ENCODE data around the gene ZBTB39.
"Not testable (repeated sequence)": the region's sequence is repeated elsewhere in the genome, so short reads cannot be mapped to it uniquely, and the experiment has no call there.

ZBTB39 gene

GRCh38 chr12:57005980-57006808 is at the start of gene ZBTB39:
Gene ZBTB39 (minus strand): TSS chr12:57006546. CDS start chr12:57004917, 1,629 bp downstream.
- DNase-seq (ENCODE audit: extremely low read depth, insufficient read length): peak; percentile 77
- TF ChIP-seq CTCF (IDR thresholded peaks at IDR 0.05; ENCODE audit: insufficient read depth, low read length, poor library complexity, severe bottlenecking): peak; percentile 63
- H3K36me3 ChIP-seq (ENCODE audit: control insufficient read depth, insufficient read depth, low read length): peaks cover 12% of the 10 kb centered on the region
- peak within 1 kb of the TSS; percentile 80 for H3K4me3 ChIP-seq (replicated peaks; ENCODE audit: low read depth, low read length)
- H3K27me3 ChIP-seq (replicated peaks; ENCODE audit: control insufficient read depth, insufficient read depth, low read length): no peaks in the 10 kb centered on the region

GRCh38 chr12:57055824-57056223 is 49.5 kb upstream of the ZBTB39 start:
- H3K4me3 ChIP-seq (replicated peaks; ENCODE audit: low read depth, low read length): no peak overlapping the region
- no peak for DNase-seq (ENCODE audit: extremely low read depth, insufficient read length)
- peaks cover 16% of the 10 kb centered on the region for H3K36me3 ChIP-seq (ENCODE audit: control insufficient read depth, insufficient read depth, low read length)
- TF ChIP-seq CTCF (IDR thresholded peaks at IDR 0.05; ENCODE audit: insufficient read depth, low read length, poor library complexity, severe bottlenecking): no peak
- no peaks in the 10 kb centered on the region for H3K27me3 ChIP-seq (replicated peaks; ENCODE audit: control insufficient read depth, insufficient read depth, low read length)

- not testable (repeated sequence) for H3K36me3 ChIP-seq (ENCODE audit: control insufficient read depth, insufficient read depth, low read length); DNase-seq (ENCODE audit: extremely low read depth, insufficient read length); H3K27me3 ChIP-seq (replicated peaks; ENCODE audit: control insufficient read depth, insufficient read depth, low read length); H3K4me3 ChIP-seq (replicated peaks; ENCODE audit: low read depth, low read length)
Measured at GRCh38 chr12:57053901-57054300, 47.6 kb upstream of the ZBTB39 start.

- H3K4me3 ChIP-seq (replicated peaks; ENCODE audit: low read depth, low read length); H3K27me3 ChIP-seq (replicated peaks; ENCODE audit: control insufficient read depth, insufficient read depth, low read length); H3K36me3 ChIP-seq (ENCODE audit: control insufficient read depth, insufficient read depth, low read length); DNase-seq (ENCODE audit: extremely low read depth, insufficient read length): not testable (repeated sequence)
Measured at GRCh38 chr12:57053146-57053545, 46.8 kb upstream of the ZBTB39 start.

GRCh38 chr12:57051011-57051410 is 44.7 kb upstream of the ZBTB39 start:
- no peaks in the 10 kb centered on the region for H3K36me3 ChIP-seq (ENCODE audit: control insufficient read depth, insufficient read depth, low read length)
- no peak for DNase-seq (ENCODE audit: extremely low read depth, insufficient read length)
- no peaks in the 10 kb centered on the region for H3K27me3 ChIP-seq (replicated peaks; ENCODE audit: control insufficient read depth, insufficient read depth, low read length)
- TF ChIP-seq CTCF (IDR thresholded peaks at IDR 0.05; ENCODE audit: insufficient read depth, low read length, poor library complexity, severe bottlenecking): no peak
- no peak overlapping the region for H3K4me3 ChIP-seq (replicated peaks; ENCODE audit: low read depth, low read length)

GRCh38 chr12:57049890-57050289 is 43.5 kb upstream of the ZBTB39 start, which contains the start of gene MYO1A:
Gene MYO1A (minus strand): TSS chr12:57050129. CDS start chr12:57048323, 1,806 bp downstream.
- no peak within 1 kb of the TSS for H3K4me3 ChIP-seq (replicated peaks; ENCODE audit: low read depth, low read length)
- H3K36me3 ChIP-seq (ENCODE audit: control insufficient read depth, insufficient read depth, low read length): no peaks in the 10 kb centered on the region
- no peak for TF ChIP-seq CTCF (IDR thresholded peaks at IDR 0.05; ENCODE audit: insufficient read depth, low read length, poor library complexity, severe bottlenecking)
- H3K27me3 ChIP-seq (replicated peaks; ENCODE audit: control insufficient read depth, insufficient read depth, low read length): no peaks in the 10 kb centered on the region
- DNase-seq (ENCODE audit: extremely low read depth, insufficient read length): no peak
